ENCODE results near the gene TFR2.

GRCh38 chr7:100677308-100678267 lies 36.2 kb upstream of the TFR2 start:
- TF ChIP-seq YY1 (IDR thresholded peaks at IDR 0.05; ENCODE audit: insufficient read depth, insufficient read length) (no peak), SUZ12 (IDR thresholded peaks at IDR 0.05; ENCODE audit: extremely low read depth, insufficient read depth, insufficient read length) (no peak), ZNF274 (IDR thresholded peaks at IDR 0.05; ENCODE audit: low read depth, low read length) (no peak)
